ENCODE measurements around the gene TRIML2. TPM values are rescaled to one million over a fixed set of nuclear protein-coding genes. Genes with fewer than 3 reads are reported as not detected.

TRIML2 gene
- total RNA-seq, 1 donor from 2014 or later: not detected

DNA sequence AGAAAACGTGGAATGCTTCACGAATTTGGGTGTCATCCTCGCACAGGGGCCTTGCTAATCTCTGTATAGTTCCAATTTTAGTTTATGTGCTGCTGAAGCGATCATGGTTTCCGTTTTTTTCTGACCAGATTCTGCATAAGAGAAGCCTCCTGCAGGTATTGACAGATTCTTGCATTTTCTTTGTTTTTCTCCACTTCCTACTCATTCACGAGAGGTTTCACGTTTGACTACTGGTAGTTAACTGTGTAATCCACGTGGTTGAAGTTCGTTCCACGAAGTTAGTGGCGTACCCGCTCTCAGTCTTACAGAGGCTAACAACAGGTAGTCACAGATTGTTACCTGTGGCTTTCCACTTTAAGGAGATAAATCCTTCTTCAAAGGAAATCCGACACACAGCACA lies 12.1 kb upstream of the TRIML2 start:
- Mint-ChIP-seq H3K4me1 (no peaks in the 10 kb centered on the region), H3K36me3 (ENCODE audit: low read depth) (no peaks in the 10 kb centered on the region), H3K4me3 (no peak overlapping the region), H3K9me3 (peaks cover 6% of the 10 kb centered on the region), H3K27ac (no peak overlapping the region), H3K27me3 (no peaks in the 10 kb centered on the region)
- intact Hi-C loops (cut with micrococcal nuclease): no loop called here
- DNase-seq: no peak

DNA sequence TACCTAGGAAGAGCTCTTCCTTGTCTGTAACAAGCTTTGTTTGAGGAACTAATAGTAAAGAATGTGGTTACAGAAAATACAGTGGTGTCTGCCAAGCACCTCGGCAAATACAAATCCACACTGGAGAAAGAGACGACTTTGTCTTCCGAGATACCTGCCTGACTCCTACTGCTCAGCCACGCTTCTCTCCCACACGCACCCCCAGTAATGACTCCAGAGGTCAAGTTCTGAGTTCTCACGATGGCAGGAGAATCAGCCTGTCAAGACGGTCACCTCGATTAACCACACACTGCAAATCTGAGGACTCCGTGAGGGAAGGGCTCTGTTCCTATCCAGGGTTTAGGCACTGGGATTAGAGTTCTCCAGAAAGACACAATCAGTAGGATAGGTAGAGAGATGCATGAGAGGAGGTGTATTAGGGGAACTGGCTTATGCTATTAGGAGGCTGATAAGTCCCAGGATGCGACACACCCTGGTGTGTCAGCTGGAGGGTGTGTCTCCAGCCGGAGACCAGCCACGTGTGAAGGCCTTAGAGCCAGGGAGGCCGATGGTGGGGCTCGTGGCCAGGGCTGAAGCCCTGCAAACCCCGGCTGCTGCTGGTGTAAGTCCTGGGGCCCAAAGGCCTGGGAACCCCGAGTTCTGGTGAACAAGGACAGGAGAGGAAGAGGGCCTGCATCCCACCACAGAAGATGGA lies 8.4 kb upstream of the TRIML2 start:
- Mint-ChIP-seq H3K9me3 (peaks cover 3% of the 10 kb centered on the region), H3K4me3 (no peak overlapping the region), H3K36me3 (ENCODE audit: low read depth) (no peaks in the 10 kb centered on the region), H3K4me1 (no peaks in the 10 kb centered on the region), H3K27me3 (no peaks in the 10 kb centered on the region), H3K27ac (no peak overlapping the region)
- intact Hi-C loops (cut with micrococcal nuclease): no loop called here
- DNase-seq: no peak

DNA sequence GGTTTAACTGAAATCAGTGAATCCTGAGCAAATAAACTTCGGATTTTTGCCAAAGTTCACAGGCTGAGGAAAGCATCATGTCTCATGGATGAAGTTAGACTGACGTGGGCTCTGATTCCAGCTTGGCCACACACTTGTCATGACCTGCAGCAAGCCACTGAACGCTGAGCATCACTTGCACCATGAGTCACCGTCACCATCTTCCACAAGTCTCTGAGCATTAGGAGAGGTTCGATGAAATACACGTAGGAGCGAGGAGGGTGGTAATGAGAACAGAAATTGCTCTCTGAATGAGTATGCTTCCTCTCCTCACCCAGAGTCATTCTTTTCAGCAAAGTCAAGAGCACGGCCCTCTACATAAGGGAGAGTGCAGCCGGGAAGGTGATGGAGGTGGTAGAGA lies 3.8 kb upstream of the TRIML2 start:
- DNase-seq: no peak
- intact Hi-C loops (cut with micrococcal nuclease): no loop called here
- Mint-ChIP-seq H3K4me3 (no peak overlapping the region), H3K27ac (no peak overlapping the region), H3K9me3 (peaks cover 11% of the 10 kb centered on the region), H3K27me3 (no peaks in the 10 kb centered on the region), H3K36me3 (ENCODE audit: low read depth) (no peaks in the 10 kb centered on the region), H3K4me1 (no peaks in the 10 kb centered on the region)

DNA sequence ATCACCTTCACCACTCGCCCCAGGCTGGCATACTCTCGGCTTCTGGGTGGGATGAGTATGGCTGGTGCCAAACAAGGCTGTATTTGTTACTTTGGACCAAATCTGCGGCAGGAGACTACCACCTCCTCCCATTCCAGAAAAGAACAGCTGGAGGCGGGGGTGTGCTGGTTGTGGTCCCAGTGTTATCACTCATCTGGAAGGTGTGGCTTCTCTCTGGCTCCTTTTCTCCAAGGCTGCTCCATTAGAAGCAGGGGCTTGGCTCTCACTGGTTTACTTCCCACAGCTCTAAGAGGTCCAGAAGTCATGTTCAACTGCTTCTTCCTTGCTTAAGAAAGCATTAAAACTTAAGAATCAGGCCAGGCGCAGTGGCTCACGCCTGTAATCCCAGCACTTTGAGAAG lies 2.6 kb upstream of the TRIML2 start:
- intact Hi-C loops (cut with micrococcal nuclease): no loop called here
- DNase-seq: no peak
- H3K36me3 Mint-ChIP-seq (ENCODE audit: low read depth): no peaks in the 10 kb centered on the region
- no peak overlapping the region for H3K27ac Mint-ChIP-seq
- no peaks in the 10 kb centered on the region for H3K4me1 Mint-ChIP-seq
- peaks cover 16% of the 10 kb centered on the region for H3K9me3 Mint-ChIP-seq
- H3K4me3 Mint-ChIP-seq: no peak overlapping the region
- no peaks in the 10 kb centered on the region for H3K27me3 Mint-ChIP-seq

DNA sequence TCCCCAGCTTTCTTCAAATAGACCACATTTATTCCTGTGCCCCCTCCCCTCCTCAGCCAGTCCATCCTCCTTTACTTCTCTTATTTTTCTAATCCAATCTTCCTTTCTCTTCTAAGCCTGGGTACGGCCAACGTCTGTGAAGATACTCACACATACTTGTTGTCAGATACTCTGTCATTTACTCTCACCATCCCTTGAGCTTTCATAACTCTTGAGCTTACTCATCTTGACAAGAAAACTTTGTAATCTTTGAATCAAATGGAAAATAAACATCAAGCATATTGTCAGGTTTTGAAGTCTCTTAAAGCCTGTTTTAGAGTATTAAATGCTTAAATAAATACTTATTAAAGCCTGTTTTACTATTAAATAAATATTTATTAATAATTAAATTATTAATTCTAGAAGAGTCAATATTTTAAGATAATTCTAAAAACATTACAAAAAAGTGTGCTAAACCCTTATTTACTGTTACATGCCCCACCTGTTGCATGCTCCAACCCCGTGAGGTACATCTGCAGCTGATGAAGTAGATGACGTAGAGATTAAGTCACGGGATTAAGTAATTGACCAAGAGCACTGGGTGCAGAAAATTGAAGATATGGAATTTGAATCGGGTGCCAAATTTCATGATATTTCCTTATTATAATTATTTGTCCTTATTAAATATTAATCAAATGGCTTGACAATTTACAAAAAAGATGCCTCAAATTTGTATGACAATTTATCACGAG lies 1.5 kb upstream of the TRIML2 start:
- Mint-ChIP-seq H3K4me3 (no peak overlapping the region), H3K4me1 (no peaks in the 10 kb centered on the region), H3K9me3 (peaks cover 16% of the 10 kb centered on the region), H3K27me3 (no peaks in the 10 kb centered on the region), H3K27ac (no peak overlapping the region), H3K36me3 (ENCODE audit: low read depth) (no peaks in the 10 kb centered on the region)
- DNase-seq: no peak
- intact Hi-C loops (cut with micrococcal nuclease): no loop called here

DNA sequence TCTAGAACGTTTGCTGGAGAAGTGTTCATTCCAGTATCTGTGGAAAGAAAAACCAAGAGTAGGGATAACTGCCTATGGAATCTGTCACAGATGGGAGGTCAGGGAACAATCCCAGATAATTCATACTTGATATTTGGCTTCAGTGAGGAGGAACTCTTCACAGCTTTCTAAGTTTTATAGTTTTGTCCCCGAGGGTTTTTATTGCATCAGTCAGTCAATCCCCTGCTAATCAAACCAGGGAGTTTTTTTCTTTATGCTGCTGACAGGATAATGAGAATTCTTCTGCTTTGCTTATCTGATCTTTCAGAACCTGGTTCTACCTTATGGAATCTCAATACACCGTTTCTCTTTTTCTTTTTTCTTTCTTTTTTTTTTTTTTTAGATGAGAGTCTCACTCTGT lies 633 bp upstream of the TRIML2 start:
- Mint-ChIP-seq H3K9me3 (peaks cover 15% of the 10 kb centered on the region), H3K27ac (no peak overlapping the region), H3K36me3 (ENCODE audit: low read depth) (no peaks in the 10 kb centered on the region), H3K27me3 (no peaks in the 10 kb centered on the region), H3K4me1 (no peaks in the 10 kb centered on the region), H3K4me3 (no peak overlapping the region)
- intact Hi-C loops (cut with micrococcal nuclease): no loop called here
- DNase-seq: no peak

DNA sequence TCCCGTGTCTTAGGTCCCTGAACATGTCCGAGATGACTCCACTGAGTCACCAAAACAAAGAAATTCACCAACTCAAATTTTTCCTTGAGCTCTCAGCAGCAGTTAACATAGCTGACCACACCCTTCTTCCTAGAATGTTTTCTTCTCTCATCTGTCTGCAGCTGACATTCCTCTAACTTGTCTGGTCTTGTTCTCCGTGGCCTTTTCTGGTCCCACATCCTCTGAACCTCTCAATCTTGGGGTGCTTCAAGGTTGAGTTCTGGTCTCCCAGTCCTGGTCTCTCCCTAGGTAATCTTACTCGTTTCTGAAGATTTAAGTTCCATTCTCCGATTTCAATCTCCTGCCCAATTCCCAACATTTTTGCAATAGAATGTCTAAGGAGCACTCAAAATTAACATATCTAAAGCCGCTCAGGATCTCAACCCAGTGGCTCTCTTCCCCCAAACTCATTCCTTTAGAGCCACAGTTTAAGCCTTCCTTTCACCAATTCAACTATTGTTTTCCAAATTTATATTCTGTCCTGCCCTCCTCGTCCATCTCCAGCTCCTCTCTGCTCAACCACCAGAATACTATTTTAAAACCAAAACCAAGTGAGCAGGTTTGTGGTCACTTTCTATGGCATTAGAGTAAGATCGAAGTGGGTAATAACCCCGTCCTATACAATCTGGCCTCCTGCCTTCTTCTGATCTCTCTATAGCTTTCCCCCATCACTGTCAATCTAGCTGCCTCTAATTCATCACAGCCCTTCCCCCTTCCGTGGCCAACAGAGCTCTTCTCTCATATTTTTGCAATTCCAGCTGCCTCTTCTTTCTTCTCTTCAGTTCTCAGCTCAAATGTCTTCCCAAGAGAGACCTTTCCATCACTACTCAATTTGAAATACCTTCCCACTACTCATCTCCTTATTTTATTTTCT lies 1.2 kb downstream of the TRIML2 start:
- Mint-ChIP-seq H3K27ac (no peak overlapping the region), H3K36me3 (ENCODE audit: low read depth) (no peaks in the 10 kb centered on the region), H3K27me3 (no peaks in the 10 kb centered on the region), H3K9me3 (peaks cover 23% of the 10 kb centered on the region), H3K4me3 (no peak overlapping the region), H3K4me1 (no peaks in the 10 kb centered on the region)
- intact Hi-C loops (cut with micrococcal nuclease): no loop called here
- DNase-seq: no peak

DNA sequence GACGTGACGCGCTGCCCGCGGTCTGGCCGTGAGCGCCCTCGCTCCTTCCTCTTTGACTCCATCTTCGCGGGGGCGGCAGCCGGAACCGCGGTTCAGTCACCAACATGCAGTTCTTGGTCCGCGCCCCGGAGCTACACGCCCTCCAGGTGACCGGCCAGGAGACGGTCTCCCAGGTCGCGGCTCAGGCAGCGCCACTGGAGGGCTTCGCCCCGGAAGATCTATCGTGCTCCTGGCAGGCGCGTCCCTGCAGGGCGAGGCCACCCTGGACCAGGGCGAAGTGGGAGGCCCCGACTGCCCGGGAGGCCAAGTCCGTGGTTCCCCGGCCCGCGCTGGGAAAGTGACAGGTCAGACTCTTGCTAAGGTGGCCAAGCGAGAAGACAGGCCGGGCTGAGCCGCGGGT lies 2.9 kb downstream of the TRIML2 start:
- Mint-ChIP-seq H3K36me3 (ENCODE audit: low read depth) (no peaks in the 10 kb centered on the region), H3K4me3 (no peak overlapping the region), H3K4me1 (no peaks in the 10 kb centered on the region), H3K27ac (no peak overlapping the region), H3K9me3 (peaks cover 23% of the 10 kb centered on the region), H3K27me3 (no peaks in the 10 kb centered on the region)
- no peak for DNase-seq
- intact Hi-C loops (cut with micrococcal nuclease): no loop called here

DNA sequence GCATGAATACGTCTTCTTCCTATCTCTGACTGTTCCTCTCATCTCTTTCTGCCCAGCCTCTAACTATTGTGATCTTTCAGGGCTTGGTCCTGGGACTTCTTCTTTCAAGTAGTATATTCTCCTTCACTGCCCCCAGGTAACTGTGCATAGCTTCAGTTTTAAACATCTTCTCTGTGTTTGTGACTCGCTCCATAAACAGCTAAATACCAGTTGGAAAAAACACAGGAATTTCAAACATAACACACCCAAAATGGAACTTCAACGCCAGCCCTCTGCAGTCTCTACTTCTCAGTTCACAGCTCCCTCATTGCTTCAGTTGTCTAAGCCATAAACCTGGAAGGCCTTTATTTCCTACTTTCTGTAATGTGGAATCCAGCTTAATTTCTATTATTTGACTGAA lies 16.6 kb downstream of the TRIML2 start:
- Mint-ChIP-seq H3K4me1 (no peaks in the 10 kb centered on the region), H3K27me3 (no peaks in the 10 kb centered on the region), H3K27ac (no peak overlapping the region), H3K4me3 (no peak overlapping the region), H3K9me3 (peaks cover 12% of the 10 kb centered on the region), H3K36me3 (ENCODE audit: low read depth) (no peaks in the 10 kb centered on the region)
- no peak for DNase-seq
- intact Hi-C loops (cut with micrococcal nuclease): no loop called here

DNA sequence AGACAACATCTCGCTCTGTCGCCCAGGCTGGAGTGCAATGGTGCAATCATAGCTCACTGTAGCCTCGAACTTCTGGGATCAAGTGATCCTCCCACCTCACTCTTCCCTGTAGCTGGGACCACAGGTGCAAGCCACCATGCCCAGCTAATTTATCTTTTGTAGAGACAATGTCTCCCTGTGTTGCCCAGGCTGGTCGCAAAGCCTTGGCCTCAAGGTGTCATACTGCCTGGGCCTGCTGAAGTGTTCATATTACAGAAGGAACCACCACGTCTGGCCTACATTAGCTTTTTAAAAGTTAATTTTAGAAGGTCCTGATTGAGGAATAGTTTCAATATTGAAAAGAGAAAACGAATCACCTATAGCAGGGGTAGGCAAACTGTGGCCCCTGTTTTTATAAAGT lies 22.5 kb downstream of the TRIML2 start:
- H3K4me3 Mint-ChIP-seq: no peak overlapping the region
- peaks cover 9% of the 10 kb centered on the region for H3K9me3 Mint-ChIP-seq
- no peaks in the 10 kb centered on the region for H3K4me1 Mint-ChIP-seq
- H3K36me3 Mint-ChIP-seq (ENCODE audit: low read depth): no peaks in the 10 kb centered on the region
- H3K27me3 Mint-ChIP-seq: no peaks in the 10 kb centered on the region
- DNase-seq: no peak
- H3K27ac Mint-ChIP-seq: no peak overlapping the region
- intact Hi-C loops (cut with micrococcal nuclease): no loop called here

DNA sequence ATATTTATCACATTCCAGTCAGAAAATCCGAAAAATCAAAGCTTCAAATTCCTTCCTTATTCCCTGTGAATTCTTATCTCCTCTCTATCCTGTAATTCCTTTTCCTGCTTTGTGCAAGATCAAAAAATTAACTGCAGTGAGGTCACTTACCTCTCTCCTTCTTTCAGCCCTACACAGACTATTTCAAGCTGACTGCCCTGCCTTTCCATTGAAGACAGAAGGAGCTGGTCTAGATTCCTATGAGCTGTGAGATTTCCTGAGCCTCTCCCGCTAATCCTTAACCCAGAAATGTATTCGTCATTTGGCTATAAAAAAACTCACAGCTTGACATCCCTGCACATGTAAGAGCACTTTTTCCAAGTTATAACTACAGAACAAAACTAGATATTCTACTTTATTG lies 26.6 kb downstream of the TRIML2 start:
- H3K36me3 Mint-ChIP-seq (ENCODE audit: low read depth): no peaks in the 10 kb centered on the region
- H3K4me1 Mint-ChIP-seq: no peaks in the 10 kb centered on the region
- intact Hi-C loops (cut with micrococcal nuclease): no loop called here
- no peaks in the 10 kb centered on the region for H3K27me3 Mint-ChIP-seq
- H3K9me3 Mint-ChIP-seq: peaks cover 4% of the 10 kb centered on the region
- H3K27ac Mint-ChIP-seq: no peak overlapping the region
- no peak for DNase-seq
- H3K4me3 Mint-ChIP-seq: no peak overlapping the region

DNA sequence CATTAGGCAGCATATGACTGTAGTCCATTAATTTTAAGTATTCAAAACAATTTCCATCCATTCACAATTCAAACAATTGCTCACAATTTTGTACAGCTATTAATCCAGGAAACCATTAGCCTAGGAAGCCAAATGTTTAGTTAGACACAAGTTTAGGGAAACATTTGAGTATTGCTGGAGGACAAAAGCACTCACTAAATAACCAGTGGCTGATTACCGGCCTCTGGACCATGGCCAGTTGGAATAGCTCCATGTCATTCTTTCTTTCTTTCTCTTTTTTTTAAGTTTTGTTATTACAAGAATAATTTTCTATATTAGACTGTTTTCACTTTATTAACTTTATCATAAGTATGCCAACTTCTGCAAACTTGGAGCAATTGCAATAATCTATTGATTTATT lies 31.3 kb downstream of the TRIML2 start:
- H3K4me1 Mint-ChIP-seq: no peaks in the 10 kb centered on the region
- H3K27ac Mint-ChIP-seq: no peak overlapping the region
- intact Hi-C loops (cut with micrococcal nuclease): no loop called here
- H3K36me3 Mint-ChIP-seq (ENCODE audit: low read depth): no peaks in the 10 kb centered on the region
- no peak overlapping the region for H3K4me3 Mint-ChIP-seq
- H3K27me3 Mint-ChIP-seq: no peaks in the 10 kb centered on the region
- H3K9me3 Mint-ChIP-seq: peaks cover 3% of the 10 kb centered on the region
- no peak for DNase-seq

DNA sequence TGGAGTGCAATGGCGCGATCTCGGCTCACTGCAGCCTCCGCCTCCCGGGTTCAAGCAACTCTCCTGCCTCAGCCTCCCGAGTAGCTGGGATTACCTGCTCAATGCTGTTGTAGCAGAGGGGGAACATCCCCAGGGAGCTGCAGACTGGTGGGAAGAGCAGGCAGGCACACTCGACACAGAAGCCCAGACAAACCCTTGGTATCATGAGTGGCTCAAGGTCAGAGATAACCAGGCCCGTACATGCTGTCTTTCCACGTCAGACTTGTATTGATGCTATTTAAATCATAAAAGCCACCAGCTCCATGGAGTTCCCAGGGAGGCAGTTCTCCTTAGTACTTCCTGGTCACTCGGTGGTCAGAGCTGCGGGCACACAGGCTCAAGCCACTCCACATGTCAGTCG lies 33.2 kb downstream of the TRIML2 start:
- DNase-seq: no peak
- no peaks in the 10 kb centered on the region for H3K36me3 Mint-ChIP-seq (ENCODE audit: low read depth)
- peaks cover 3% of the 10 kb centered on the region for H3K9me3 Mint-ChIP-seq
- no peak overlapping the region for H3K27ac Mint-ChIP-seq
- intact Hi-C loops (cut with micrococcal nuclease): no loop called here
- H3K4me1 Mint-ChIP-seq: no peaks in the 10 kb centered on the region
- no peaks in the 10 kb centered on the region for H3K27me3 Mint-ChIP-seq
- no peak overlapping the region for H3K4me3 Mint-ChIP-seq

DNA sequence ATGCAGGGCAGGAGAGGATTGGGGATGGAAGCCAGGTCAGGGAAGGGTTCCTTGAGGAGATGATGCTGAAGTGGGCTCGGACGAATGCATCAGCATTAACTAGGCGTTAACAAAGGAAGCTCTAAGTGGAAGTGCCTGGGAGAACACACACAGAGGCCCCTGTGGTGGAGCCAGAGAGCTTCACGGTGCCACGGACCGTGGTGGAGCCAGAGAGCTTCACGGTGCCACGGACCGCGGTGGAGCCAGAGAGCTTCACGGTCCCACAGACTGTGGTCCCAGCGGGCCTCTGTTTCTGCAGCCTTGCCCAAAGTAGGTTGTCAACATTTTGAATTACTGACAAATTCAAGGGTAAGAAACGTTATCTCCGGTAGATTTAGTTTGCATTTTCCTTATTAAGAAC lies 48.3 kb downstream of the TRIML2 start:
- DNase-seq: no peak
- no peaks in the 10 kb centered on the region for H3K27me3 Mint-ChIP-seq
- H3K27ac Mint-ChIP-seq: no peak overlapping the region
- peaks cover 5% of the 10 kb centered on the region for H3K9me3 Mint-ChIP-seq
- H3K36me3 Mint-ChIP-seq (ENCODE audit: low read depth): no peaks in the 10 kb centered on the region
- H3K4me3 Mint-ChIP-seq: no peak overlapping the region
- H3K4me1 Mint-ChIP-seq: no peaks in the 10 kb centered on the region
- intact Hi-C loops (cut with micrococcal nuclease): no loop called here

Data from activated CD4-positive, alpha-beta T cell treated with anti-CD3 and anti-CD28 coated beads, Interleukin-2, amount 10 ng/mL, durations not matched to agents 24 days and 14 days (primary cell).